Chondrocyte (in vitro differentiated cells): Measurements from ENCODE around the gene SNN. TPM values are rescaled to one million over a fixed set of nuclear protein-coding genes. Genes with fewer than 3 reads are reported as not detected.

Experiments
- DNase-seq: peaks from one replicate; pipeline ENCODE4 v3.0.0; 2021; ENCODE audit warnings: mixed read lengths, low spot score
- H3K27ac Mint-ChIP-seq: one replicate; pipeline ENCODE4 v1.8.0; 2021; ENCODE audit warnings: mild to moderate bottlenecking, moderate library complexity, mixed read lengths; ENCODE audit not compliant: unreplicated experiment
- H3K27me3 Mint-ChIP-seq: 2 replicates; pipeline ENCODE4 v1.8.0; 2021; ENCODE audit warnings: low read depth, mixed read lengths
- H3K36me3 Mint-ChIP-seq: 2 replicates; pipeline ENCODE4 v1.8.0; 2021; ENCODE audit warnings: low read depth, mixed read lengths
- H3K4me1 Mint-ChIP-seq: 2 replicates; pipeline ENCODE4 v1.8.0; 2021; ENCODE audit warnings: low read depth, mild to moderate bottlenecking, mixed read lengths
- H3K4me3 Mint-ChIP-seq: one replicate; pipeline ENCODE4 v1.8.0; 2021; ENCODE audit warnings: mild to moderate bottlenecking, moderate library complexity, mixed read lengths; ENCODE audit not compliant: unreplicated experiment
- H3K9me3 Mint-ChIP-seq: 2 replicates; pipeline ENCODE4 v1.8.0; 2021; ENCODE audit warnings: low read depth, mixed read lengths
- CTCF ChIP-seq: fragments of 200-600 bp; sonication (generic); IDR thresholded peaks from 2 replicates; pipeline ENCODE4 v1.5.0; 2021; ENCODE audit warnings: antibody characterized with exemption, mild to moderate bottlenecking, moderate library complexity
- total RNA-seq: library from RNA; stranded (reverse); gene quantifications from 3 replicates; pipeline ENCODE4 v1.2.1, GENCODE V29; 2021

SNN gene
- total RNA-seq, 1 donor from 2014 or later: 15.3 TPM

- DNase-seq: no peak
- Mint-ChIP-seq H3K27ac (peak overlapping the region; percentile 98), H3K4me3 (peak overlapping the region; percentile 31), H3K4me1 (peaks cover 21% of the 10 kb centered on the region), H3K36me3 (no peaks in the 10 kb centered on the region), H3K9me3 (no peaks in the 10 kb centered on the region), H3K27me3 (peaks cover 3% of the 10 kb centered on the region)
- TF ChIP-seq CTCF: no peak
These were observed 28.0 kb upstream of the SNN start for GRCh38 chr16:11639925-11640899.

GRCh38 chr16:11640987-11641817, 27.1 kb upstream of the SNN start:
- Mint-ChIP-seq H3K27me3 (peaks cover 3% of the 10 kb centered on the region), H3K36me3 (no peaks in the 10 kb centered on the region), H3K4me3 (peak overlapping the region; percentile 31), H3K9me3 (no peaks in the 10 kb centered on the region), H3K27ac (peak overlapping the region; percentile 98), H3K4me1 (peaks cover 21% of the 10 kb centered on the region)
- peak; percentile 92 for TF ChIP-seq CTCF
- DNase-seq: no peak

GRCh38 chr16:11642765-11643116, 25.5 kb upstream of the SNN start:
- H3K4me1 Mint-ChIP-seq: peaks cover 21% of the 10 kb centered on the region
- no peak overlapping the region for H3K27ac Mint-ChIP-seq
- H3K9me3 Mint-ChIP-seq: no peaks in the 10 kb centered on the region
- H3K4me3 Mint-ChIP-seq: no peak overlapping the region
- H3K27me3 Mint-ChIP-seq: peaks cover 3% of the 10 kb centered on the region
- H3K36me3 Mint-ChIP-seq: no peaks in the 10 kb centered on the region
- DNase-seq: no peak
- TF ChIP-seq CTCF: peak; percentile 31

- TF ChIP-seq CTCF: no peak
- Mint-ChIP-seq H3K9me3 (no peaks in the 10 kb centered on the region), H3K4me1 (no peaks in the 10 kb centered on the region), H3K27me3 (no peaks in the 10 kb centered on the region), H3K27ac (no peak overlapping the region), H3K4me3 (no peak overlapping the region), H3K36me3 (no peaks in the 10 kb centered on the region)
- no peak for DNase-seq
These were observed 19.0 kb upstream of the SNN start for GRCh38 chr16:11649276-11649675.
